A673 (cell line): ENCODE results near the gene RHBDF2.

Experiments used
- CTCF ChIP-seq: fragments of 300-800, 200-600 bp; sonication (generic); conservative IDR thresholded peaks from 2 replicates; pipeline ENCODE4 v1.5.1; 2017; ENCODE audit warnings: low read depth, mild to moderate bottlenecking, antibody characterized with exemption, low read length, moderate library complexity, mixed read lengths
- EZH2 ChIP-seq: fragments of 200-600 bp; sonication (generic); IDR thresholded peaks from 2 replicates; pipeline ENCODE4 v1.6.1; 2017; ENCODE audit warnings: borderline replicate concordance, low read depth, mild to moderate bottlenecking, mixed read lengths, antibody characterized with exemption, low read length; ENCODE audit not compliant: poor library complexity, severe bottlenecking

GRCh38 chr17:76532072-76532651 is 30.9 kb upstream of the RHBDF2 start:
- no peak for TF ChIP-seq CTCF
- TF ChIP-seq EZH2 = no peak
